Subcutaneous adipose tissue (tissue), 4 donors: Measurements from ENCODE around the gene GPR35. TPM values are rescaled to one million over a fixed set of nuclear protein-coding genes. Genes with fewer than 3 reads are reported as not detected.

Experiments
- CTCF ChIP-seq: fragments of 450-650 bp; IDR thresholded peaks from one replicate; pipeline ENCODE4 v1.5.1; 2016; ENCODE audit warnings: low read depth, mild to moderate bottlenecking, control low read depth, antibody characterized with exemption, moderate library complexity
- total RNA-seq, 4 donors: library from RNA; depleted of rRNA; stranded (reverse); fragments of >200 nt; gene quantifications; one replicate each; pipeline ENCODE4 v1.1.0, GENCODE V29; 2016

GPR35 gene
- total RNA-seq, 4 donors from 2014 or later: 0.44 to 3.9 (median 0.94) TPM; not detected in 1

DNA sequence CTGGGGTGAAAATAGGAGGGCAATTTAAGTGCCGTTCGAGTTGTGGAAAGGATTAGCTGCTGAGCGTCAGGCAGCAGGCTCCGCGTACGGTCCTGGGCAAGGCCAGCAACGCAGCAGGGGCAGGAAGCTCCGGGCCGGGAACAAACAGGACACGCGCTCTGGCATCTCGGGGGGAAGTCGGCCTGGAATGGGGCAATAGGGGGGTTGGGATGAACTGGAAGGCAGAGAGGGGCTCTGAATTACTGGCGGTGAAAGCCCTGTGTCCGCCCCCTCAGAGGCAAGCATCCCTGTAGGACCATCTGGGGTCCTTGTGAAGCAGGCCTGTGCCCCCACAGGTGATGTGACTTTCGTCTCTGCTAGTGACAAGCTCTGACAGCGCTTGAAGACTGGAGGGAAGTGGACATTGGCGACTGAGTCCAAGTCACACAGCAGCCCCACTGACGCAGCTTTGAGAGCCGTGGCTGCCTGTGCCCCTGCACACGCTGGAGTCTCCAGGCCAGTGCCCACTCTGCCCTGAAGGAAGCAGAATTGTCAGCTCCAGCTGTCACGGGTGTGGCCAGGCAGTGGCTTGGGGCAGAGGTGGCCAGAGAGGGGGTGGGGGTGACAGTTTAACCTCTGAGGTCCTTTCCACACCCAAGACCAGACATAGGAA lies 22.3 kb downstream of the GPR35 start:
- TF ChIP-seq CTCF: no peak

- TF ChIP-seq CTCF: no peak
These were observed 22.9 kb downstream of the GPR35 start for GRCh38 chr2:240648155-240648649.

- no peak for TF ChIP-seq CTCF
These were observed 23.5 kb downstream of the GPR35 start for GRCh38 chr2:240648650-240649275.

DNA sequence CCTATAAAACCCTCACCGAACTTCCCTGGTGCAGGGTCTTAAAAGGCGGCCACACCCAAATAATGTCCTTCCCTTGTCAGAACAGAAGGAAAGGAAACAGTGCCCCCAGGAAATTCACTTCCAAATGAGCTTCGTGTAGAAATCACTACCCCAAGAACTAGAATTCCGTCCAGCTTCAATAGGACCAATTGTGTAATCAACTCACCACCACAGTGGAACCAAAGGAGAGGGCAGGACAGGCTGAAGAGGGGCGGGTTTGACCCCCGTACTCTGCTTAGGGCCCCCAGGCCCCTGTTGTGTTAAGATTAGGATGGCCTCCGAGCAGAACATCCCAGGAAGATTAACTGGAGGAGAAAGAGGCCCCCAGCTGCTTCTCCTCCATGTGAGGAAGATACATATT lies 24.1 kb downstream of the GPR35 start:
- TF ChIP-seq CTCF: no peak

DNA sequence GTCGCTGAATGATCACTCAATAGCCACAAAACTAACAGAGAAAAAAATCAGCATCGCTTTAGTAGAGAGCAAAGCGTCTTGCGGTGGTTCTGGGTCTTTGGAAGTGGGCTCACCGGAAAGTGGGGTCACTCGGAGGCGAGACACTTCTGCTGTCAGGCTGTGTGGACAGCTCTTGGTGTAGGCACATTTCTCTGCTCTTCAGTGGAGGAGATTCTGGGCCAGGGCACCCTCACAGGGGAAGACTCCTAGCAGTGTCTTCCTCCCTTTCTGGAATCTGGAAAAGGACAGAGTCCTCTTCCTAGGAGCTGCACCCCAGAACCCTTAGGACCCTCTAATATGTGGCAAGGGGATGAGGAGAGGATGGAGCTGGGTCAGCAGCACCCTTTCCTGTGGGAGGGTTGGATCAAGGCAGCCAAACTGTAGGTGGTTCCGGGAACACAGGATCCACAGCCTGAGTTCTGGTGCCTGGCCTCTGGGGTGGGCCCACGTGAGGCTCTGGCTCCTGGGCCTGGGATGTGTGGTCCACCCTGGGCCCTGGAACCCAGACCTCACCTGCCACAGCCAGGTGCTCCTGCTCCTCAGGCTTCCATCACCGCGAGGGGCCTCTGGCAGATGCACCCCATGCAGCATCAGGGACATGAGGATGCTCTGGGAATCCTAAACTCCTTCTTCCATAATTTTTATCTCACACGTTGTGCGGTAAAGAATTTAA lies 25.1 kb downstream of the GPR35 start:
- TF ChIP-seq CTCF: no peak

- no peak for TF ChIP-seq CTCF
These were observed 25.9 kb downstream of the GPR35 start for GRCh38 chr2:240651185-240651584.
